HG02678 (cell line): ENCODE measurements around the gene CHD3.

ENCODE experiments used
- ATAC-seq: cut with Tn5 transposase; IDR thresholded peaks from one replicate; pipeline ENCODE4 v1.9.1; 2021; ENCODE audit warnings: mild to moderate bottlenecking, moderate library complexity; ENCODE audit not compliant: unreplicated experiment

The CHD3 gene

GRCh38 chr17:7893187-7893880 lies 4.7 kb downstream of the CHD3 start:
- no peak for ATAC-seq

- no peak for ATAC-seq
These were observed 5.6 kb downstream of the CHD3 start for GRCh38 chr17:7894226-7894625.

- no peak for ATAC-seq
These were observed 6.3 kb downstream of the CHD3 start for GRCh38 chr17:7894866-7895265.

- no peak for ATAC-seq
These were observed 8.5 kb downstream of the CHD3 start for GRCh38 chr17:7897090-7897489.

GRCh38 chr17:7897773-7898172 lies 9.2 kb downstream of the CHD3 start:
- no peak for ATAC-seq

GRCh38 chr17:7903154-7904103 lies 14.8 kb downstream of the CHD3 start:
- no peak for ATAC-seq

- no peak for ATAC-seq
These were observed 20.5 kb downstream of the CHD3 start for GRCh38 chr17:7909089-7909488.

GRCh38 chr17:7910281-7910680 lies 21.7 kb downstream of the CHD3 start:
- no peak for ATAC-seq

GRCh38 chr17:7910711-7911110 lies 22.1 kb downstream of the CHD3 start:
- ATAC-seq, result no peak

GRCh38 chr17:7911116-7911515 lies 22.5 kb downstream of the CHD3 start:
- no peak for ATAC-seq

- ATAC-seq, result no peak
These were observed 24.4 kb downstream of the CHD3 start for GRCh38 chr17:7912927-7913524.

GRCh38 chr17:7915179-7915610 lies 26.6 kb downstream of the CHD3 start:
- no peak for ATAC-seq

GRCh38 chr17:7915611-7916384 lies 27.2 kb downstream of the CHD3 start, which contains the start of gene RNF227:
Gene RNF227, minus strand, starts transcription at chr17:7916289. Its CDS starts 94 bp downstream, at chr17:7916195.
- peak; percentile 76 for ATAC-seq

GRCh38 chr17:7916385-7916682 lies 27.7 kb downstream of the CHD3 start:
- ATAC-seq, result no peak

- ATAC-seq, result no peak
These were observed 28.2 kb downstream of the CHD3 start for GRCh38 chr17:7916808-7917207.

GRCh38 chr17:7922269-7922844 lies 33.8 kb downstream of the CHD3 start:
- ATAC-seq, result no peak

- ATAC-seq, result peak; percentile 50
These were observed 34.4 kb downstream of the CHD3 start for GRCh38 chr17:7922845-7923628.

GRCh38 chr17:7927596-7927995 lies 39.0 kb downstream of the CHD3 start:
- ATAC-seq, result no peak

- ATAC-seq, result no peak
These were observed 40.8 kb downstream of the CHD3 start, which contains the start of gene KCNAB3 for GRCh38 chr17:7929158-7930023. Gene KCNAB3, minus strand, starts transcription at chr17:7929856. Its CDS starts 421 bp downstream, at chr17:7929435.
